Activated CD8-positive, alpha-beta memory T cell treated with anti-CD3 and anti-CD28 coated beads for 4 hours (primary cell): ENCODE data around the gene DUOXA2.
"Not testable (repeated sequence)": the region's sequence is repeated elsewhere in the genome, so short reads cannot be mapped to it uniquely, and the experiment has no call there.

ENCODE experiments used
- DNase-seq, 2 donors: peaks; one replicate each; pipeline ENCODE4 v3.0.0-alpha.2; 2020; ENCODE audit warnings: low read depth in 2 of 2

The DUOXA2 gene

GRCh38 chr15:45117308-45118130 is 3.4 kb downstream of the DUOXA2 start:
- DNase-seq = no peak

- DNase-seq = peak; percentile 58 to 67
Measured at GRCh38 chr15:45118131-45118588, 4.0 kb downstream of the DUOXA2 start.

GRCh38 chr15:45118996-45119395 is 4.9 kb downstream of the DUOXA2 start:
- no peak for DNase-seq

- DNase-seq = no peak
Measured at GRCh38 chr15:45120081-45120972, 6.2 kb downstream of the DUOXA2 start.

GRCh38 chr15:45121020-45121419 is 6.9 kb downstream of the DUOXA2 start:
- DNase-seq = no peak

- no peak for DNase-seq
Measured at GRCh38 chr15:45121706-45122417, 7.7 kb downstream of the DUOXA2 start.

GRCh38 chr15:45122719-45123118 is 8.6 kb downstream of the DUOXA2 start:
- DNase-seq = no peak

- no peak for DNase-seq
Measured at GRCh38 chr15:45123397-45123796, 9.3 kb downstream of the DUOXA2 start.

- peak in 1 of 2 donors; percentile 16 for DNase-seq
Measured at GRCh38 chr15:45126535-45127158, 12.5 kb downstream of the DUOXA2 start.

- no peak for DNase-seq
Measured at GRCh38 chr15:45128971-45129639, 15.0 kb downstream of the DUOXA2 start.

GRCh38 chr15:45129651-45130129 is 15.6 kb downstream of the DUOXA2 start, which contains the start of the genes DUOX1 and DUOXA1:
Gene DUOX1, plus strand, starts transcription at chr15:45129994. Its CDS starts 1,973 bp downstream, at chr15:45131967.
Gene DUOXA1, minus strand, starts transcription at chr15:45129879. Its CDS starts 6,865 bp downstream, at chr15:45123014.
- no peak for DNase-seq

- DNase-seq = no peak
Measured at GRCh38 chr15:45130291-45131000, 16.3 kb downstream of the DUOXA2 start.

GRCh38 chr15:45131510-45131909 is 17.4 kb downstream of the DUOXA2 start:
- DNase-seq = no peak

GRCh38 chr15:45132844-45133560 is 18.9 kb downstream of the DUOXA2 start:
- no peak for DNase-seq

GRCh38 chr15:45133561-45133920 is 19.4 kb downstream of the DUOXA2 start:
- no peak for DNase-seq

- no peak for DNase-seq
Measured at GRCh38 chr15:45134046-45134445, 19.9 kb downstream of the DUOXA2 start.

GRCh38 chr15:45134682-45135604 is 20.8 kb downstream of the DUOXA2 start:
- no peak for DNase-seq

GRCh38 chr15:45135705-45136377 is 21.7 kb downstream of the DUOXA2 start:
- not testable (repeated sequence) for DNase-seq
